Prostate gland (tissue), 2 donors: ENCODE results near the gene GRK7.

Source experiments
- POLR2A ChIP-seq: fragments of 450-650 bp; IDR thresholded peaks from one replicate; pipeline ENCODE4 v1.6.1; 2016; ENCODE audit warnings: antibody characterized with exemption, mild to moderate bottlenecking
- TF ChIP-seq, protein P1 (sequence below), 4 experiments: fragments of 200-600 bp in 2 of 4; fragments of 450-650 bp in 2 of 4; sonication (generic) in 2 of 4; IDR thresholded peaks; 1 replicate in 3 of 4; 2 replicates in 1 of 4; pipeline ENCODE4 v1.5.1; 2016 to 2019; ENCODE audit warnings: antibody characterized with exemption in 4 of 4, mild to moderate bottlenecking in 2 of 4, moderate library complexity in 2 of 4

DNA sequence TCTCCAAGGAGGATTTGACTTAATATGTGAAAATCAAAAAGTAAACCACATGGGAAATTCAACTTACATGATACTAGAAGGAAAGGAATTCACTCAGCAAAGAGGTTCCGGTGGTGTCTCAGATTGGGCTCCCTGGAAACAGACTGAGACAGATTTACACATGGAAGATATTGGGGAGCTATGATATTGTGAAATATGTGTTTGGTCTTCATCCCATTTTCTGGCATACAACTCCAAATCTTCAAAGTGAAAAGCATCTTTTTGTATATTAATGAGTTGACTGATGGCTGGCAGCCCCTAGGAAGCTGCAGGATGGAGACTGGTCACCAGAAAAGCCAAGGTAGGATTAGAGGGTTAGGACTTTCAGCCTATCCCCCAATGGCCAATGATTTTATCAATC, 29.3 kb downstream of the GRK7 start:
- TF ChIP-seq, protein P1, sequence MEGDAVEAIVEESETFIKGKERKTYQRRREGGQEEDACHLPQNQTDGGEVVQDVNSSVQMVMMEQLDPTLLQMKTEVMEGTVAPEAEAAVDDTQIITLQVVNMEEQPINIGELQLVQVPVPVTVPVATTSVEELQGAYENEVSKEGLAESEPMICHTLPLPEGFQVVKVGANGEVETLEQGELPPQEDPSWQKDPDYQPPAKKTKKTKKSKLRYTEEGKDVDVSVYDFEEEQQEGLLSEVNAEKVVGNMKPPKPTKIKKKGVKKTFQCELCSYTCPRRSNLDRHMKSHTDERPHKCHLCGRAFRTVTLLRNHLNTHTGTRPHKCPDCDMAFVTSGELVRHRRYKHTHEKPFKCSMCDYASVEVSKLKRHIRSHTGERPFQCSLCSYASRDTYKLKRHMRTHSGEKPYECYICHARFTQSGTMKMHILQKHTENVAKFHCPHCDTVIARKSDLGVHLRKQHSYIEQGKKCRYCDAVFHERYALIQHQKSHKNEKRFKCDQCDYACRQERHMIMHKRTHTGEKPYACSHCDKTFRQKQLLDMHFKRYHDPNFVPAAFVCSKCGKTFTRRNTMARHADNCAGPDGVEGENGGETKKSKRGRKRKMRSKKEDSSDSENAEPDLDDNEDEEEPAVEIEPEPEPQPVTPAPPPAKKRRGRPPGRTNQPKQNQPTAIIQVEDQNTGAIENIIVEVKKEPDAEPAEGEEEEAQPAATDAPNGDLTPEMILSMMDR (IDR thresholded peaks at IDR 0.05): no peak
- TF ChIP-seq POLR2A: no peak
